ENCODE measurements around the gene GCK. TPM values are rescaled to one million over a fixed set of nuclear protein-coding genes. Genes with fewer than 3 reads are reported as not detected.

Gene GCK
- polyA plus RNA-seq, 3 donors from 2014 or later: not detected

GRCh38 chr7:44217852-44218402 is 28.7 kb upstream of the GCK start:
- Mint-ChIP-seq H3K27me3 (ENCODE audit: low read depth in 3 of 3) (peaks cover 0 to 3% (median 0%) of the 10 kb centered on the region in 3 donors), H3K4me1 (no peaks in the 10 kb centered on the region), H3K4me3 (no peak overlapping the region), H3K36me3 (peaks cover 0 to 3% (median 0%) of the 10 kb centered on the region in 3 donors), H3K27ac (no peak overlapping the region), H3K9me3 (no peaks in the 10 kb centered on the region)
- DNase-seq: no peak

GRCh38 chr7:44217223-44217714 is 28.0 kb upstream of the GCK start:
- no peaks in the 10 kb centered on the region for H3K4me1 Mint-ChIP-seq
- H3K27ac Mint-ChIP-seq: no peak overlapping the region
- H3K9me3 Mint-ChIP-seq: no peaks in the 10 kb centered on the region
- H3K36me3 Mint-ChIP-seq: peaks cover 0 to 7% (median 4%) of the 10 kb centered on the region in 3 donors
- peaks cover 0 to 3% (median 0%) of the 10 kb centered on the region in 3 donors for H3K27me3 Mint-ChIP-seq (ENCODE audit: low read depth in 3 of 3)
- no peak for DNase-seq
- H3K4me3 Mint-ChIP-seq: no peak overlapping the region

- no peak overlapping the region for H3K4me3 Mint-ChIP-seq
- no peak for DNase-seq
- H3K36me3 Mint-ChIP-seq: peaks cover 0 to 10% (median 8%) of the 10 kb centered on the region in 3 donors
- no peak overlapping the region for H3K27ac Mint-ChIP-seq
- no peaks in the 10 kb centered on the region for H3K9me3 Mint-ChIP-seq
- peaks cover 0 to 1% of the 10 kb centered on the region in 2 donors for H3K4me1 Mint-ChIP-seq
- H3K27me3 Mint-ChIP-seq (ENCODE audit: low read depth in 3 of 3): peaks cover 0 to 3% (median 0%) of the 10 kb centered on the region in 3 donors
Observed at GRCh38 chr7:44216521-44217222, 27.4 kb upstream of the GCK start.

GRCh38 chr7:44216019-44216418 is 26.8 kb upstream of the GCK start:
- Mint-ChIP-seq H3K9me3 (no peaks in the 10 kb centered on the region), H3K4me3 (no peak overlapping the region), H3K36me3 (peaks cover 4 to 15% (median 13%) of the 10 kb centered on the region in 3 donors), H3K27me3 (ENCODE audit: low read depth in 3 of 3) (peaks cover 0 to 3% (median 0%) of the 10 kb centered on the region in 3 donors), H3K4me1 (peaks cover 0 to 6% of the 10 kb centered on the region in 2 donors), H3K27ac (no peak overlapping the region)
- DNase-seq: no peak

- Mint-ChIP-seq H3K36me3 (peaks cover 4 to 19% (median 17%) of the 10 kb centered on the region in 3 donors), H3K9me3 (no peaks in the 10 kb centered on the region), H3K4me1 (peaks cover 0 to 6% of the 10 kb centered on the region in 2 donors), H3K4me3 (no peak overlapping the region), H3K27me3 (ENCODE audit: low read depth in 3 of 3) (peaks cover 0 to 3% (median 0%) of the 10 kb centered on the region in 3 donors), H3K27ac (no peak overlapping the region)
- DNase-seq: no peak
Observed at GRCh38 chr7:44215531-44215930, 26.3 kb upstream of the GCK start.

GRCh38 chr7:44213877-44214388 is 24.7 kb upstream of the GCK start:
- peaks cover 9 to 30% (median 28%) of the 10 kb centered on the region in 3 donors for H3K36me3 Mint-ChIP-seq
- H3K27ac Mint-ChIP-seq: no peak overlapping the region
- no peak for DNase-seq
- peaks cover 0 to 6% of the 10 kb centered on the region in 2 donors for H3K4me1 Mint-ChIP-seq
- peaks cover 0 to under 1% (median 0%) of the 10 kb centered on the region in 3 donors for H3K27me3 Mint-ChIP-seq (ENCODE audit: low read depth in 3 of 3)
- H3K4me3 Mint-ChIP-seq: no peak overlapping the region
- no peaks in the 10 kb centered on the region for H3K9me3 Mint-ChIP-seq

GRCh38 chr7:44213206-44213876 is 24.1 kb upstream of the GCK start:
- peaks cover 0 to 6% of the 10 kb centered on the region in 2 donors for H3K4me1 Mint-ChIP-seq
- peaks cover 9 to 34% (median 34%) of the 10 kb centered on the region in 3 donors for H3K36me3 Mint-ChIP-seq
- no peak overlapping the region for H3K4me3 Mint-ChIP-seq
- H3K9me3 Mint-ChIP-seq: no peaks in the 10 kb centered on the region
- peak overlapping the region in 1 of 6 donors; percentile 22 for H3K27ac Mint-ChIP-seq
- no peak for DNase-seq
- no peaks in the 10 kb centered on the region for H3K27me3 Mint-ChIP-seq (ENCODE audit: low read depth in 3 of 3)

- Mint-ChIP-seq H3K4me1 (peaks cover 0 to 6% of the 10 kb centered on the region in 2 donors), H3K27ac (no peak overlapping the region), H3K36me3 (peaks cover 9 to 40% (median 34%) of the 10 kb centered on the region in 3 donors), H3K4me3 (no peak overlapping the region), H3K9me3 (no peaks in the 10 kb centered on the region), H3K27me3 (ENCODE audit: low read depth in 3 of 3) (no peaks in the 10 kb centered on the region)
- DNase-seq: no peak
Observed at GRCh38 chr7:44212581-44213184, 23.4 kb upstream of the GCK start.

GRCh38 chr7:44212018-44212417 is 22.8 kb upstream of the GCK start:
- Mint-ChIP-seq H3K4me3 (no peak overlapping the region), H3K9me3 (no peaks in the 10 kb centered on the region), H3K4me1 (peaks cover 0 to 6% of the 10 kb centered on the region in 2 donors), H3K27me3 (ENCODE audit: low read depth in 3 of 3) (no peaks in the 10 kb centered on the region), H3K36me3 (peaks cover 9 to 44% (median 34%) of the 10 kb centered on the region in 3 donors), H3K27ac (peak overlapping the region in 1 of 6 donors; percentile 62)
- no peak for DNase-seq

GRCh38 chr7:44211126-44211675 is 22.0 kb upstream of the GCK start:
- Mint-ChIP-seq H3K4me3 (no peak overlapping the region), H3K27ac (peak overlapping the region in 1 of 6 donors; percentile 35), H3K4me1 (peaks cover 0 to 6% of the 10 kb centered on the region in 2 donors), H3K9me3 (no peaks in the 10 kb centered on the region), H3K36me3 (peaks cover 9 to 49% (median 38%) of the 10 kb centered on the region in 3 donors), H3K27me3 (ENCODE audit: low read depth in 3 of 3) (no peaks in the 10 kb centered on the region)
- DNase-seq: no peak

GRCh38 chr7:44210107-44210506 is 20.9 kb upstream of the GCK start:
- H3K27ac Mint-ChIP-seq: no peak overlapping the region
- H3K27me3 Mint-ChIP-seq (ENCODE audit: low read depth in 3 of 3): no peaks in the 10 kb centered on the region
- H3K4me3 Mint-ChIP-seq: no peak overlapping the region
- no peaks in the 10 kb centered on the region for H3K9me3 Mint-ChIP-seq
- peaks cover 4 to 12% of the 10 kb centered on the region in 2 donors for H3K4me1 Mint-ChIP-seq
- no peak for DNase-seq
- H3K36me3 Mint-ChIP-seq: peaks cover 10 to 49% (median 43%) of the 10 kb centered on the region in 3 donors

- H3K4me1 Mint-ChIP-seq: peaks cover 12 to 27% of the 10 kb centered on the region in 2 donors
- no peaks in the 10 kb centered on the region for H3K27me3 Mint-ChIP-seq (ENCODE audit: low read depth in 3 of 3)
- DNase-seq: no peak
- no peak overlapping the region for H3K4me3 Mint-ChIP-seq
- no peaks in the 10 kb centered on the region for H3K9me3 Mint-ChIP-seq
- H3K27ac Mint-ChIP-seq: no peak overlapping the region
- H3K36me3 Mint-ChIP-seq: peaks cover 16 to 53% (median 44%) of the 10 kb centered on the region in 3 donors
Observed at GRCh38 chr7:44208085-44208484, 18.8 kb upstream of the GCK start.

- no peak overlapping the region for H3K4me3 Mint-ChIP-seq
- H3K27ac Mint-ChIP-seq: no peak overlapping the region
Observed at GRCh38 chr7:44206008-44206407, 16.8 kb upstream of the GCK start.

More at GRCh38 chr7:44206008-44206407, 16.8 kb upstream of the GCK start:
- H3K9me3 Mint-ChIP-seq: no peaks in the 10 kb centered on the region
- DNase-seq: no peak
- peaks cover 12 to 41% (median 32%) of the 10 kb centered on the region in 3 donors for H3K36me3 Mint-ChIP-seq
- peaks cover 28 to 40% of the 10 kb centered on the region in 2 donors for H3K4me1 Mint-ChIP-seq
- H3K27me3 Mint-ChIP-seq (ENCODE audit: low read depth in 3 of 3): no peaks in the 10 kb centered on the region
